HG03354 (cell line): Measurements from ENCODE around the gene RUNX1.

Source experiments
- ATAC-seq: cut with Tn5 transposase; IDR thresholded peaks from one replicate; pipeline ENCODE4 v1.9.1; 2021; ENCODE audit warnings: mild to moderate bottlenecking; ENCODE audit not compliant: unreplicated experiment, poor library complexity, severe bottlenecking

RUNX1 gene

GRCh38 chr21:34845521-34846451 is 203.3 kb downstream of the RUNX1 start:
- ATAC-seq: peak; percentile 93

- ATAC-seq: no peak
Observed at GRCh38 chr21:34844924-34845238, 204.2 kb downstream of the RUNX1 start.

- ATAC-seq: no peak
Observed at GRCh38 chr21:34844013-34844923, 204.8 kb downstream of the RUNX1 start.

- ATAC-seq: no peak
Observed at GRCh38 chr21:34843562-34843961, 205.5 kb downstream of the RUNX1 start.

GRCh38 chr21:34841154-34841553 is 207.9 kb downstream of the RUNX1 start:
- ATAC-seq: no peak

- ATAC-seq: no peak
Observed at GRCh38 chr21:34840693-34841092, 208.4 kb downstream of the RUNX1 start.

DNA sequence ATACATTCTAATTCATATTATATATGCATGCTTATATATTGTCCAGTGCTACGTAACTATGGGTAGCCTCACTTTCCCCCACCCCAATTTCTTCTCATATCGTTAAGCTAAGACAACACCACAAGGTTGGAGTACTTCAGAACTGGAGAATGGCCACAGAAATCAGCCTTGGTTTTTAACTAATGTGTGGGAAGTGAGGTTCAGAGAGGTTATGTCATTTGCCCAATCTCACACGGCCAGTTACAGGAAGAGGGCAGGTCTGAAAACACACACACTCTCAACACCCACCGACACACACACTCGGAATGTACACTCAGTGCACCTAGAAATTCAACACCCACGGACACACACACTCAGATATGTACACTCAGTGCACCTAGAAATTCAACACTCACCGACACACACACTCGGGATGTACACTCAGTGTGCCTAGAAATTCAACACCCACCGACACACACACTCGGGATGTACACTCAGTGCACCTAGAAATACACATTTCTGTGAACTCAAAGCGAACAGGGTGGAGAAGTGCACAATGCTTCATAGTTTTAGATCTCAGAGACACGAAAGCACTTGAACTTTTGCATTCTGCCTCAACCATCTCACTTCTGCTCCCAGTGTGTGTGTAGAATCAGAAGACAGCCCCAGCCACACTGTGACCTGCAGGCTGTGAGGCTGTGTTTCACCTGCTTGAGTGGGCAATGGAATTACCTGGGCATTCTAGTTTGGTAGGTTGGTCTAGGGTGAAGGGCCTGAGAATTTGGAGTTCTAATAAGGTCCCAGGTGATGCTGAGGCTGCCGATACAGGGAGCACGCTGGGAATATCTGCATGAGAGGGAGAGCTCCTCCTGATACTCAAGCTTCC is 209.9 kb downstream of the RUNX1 start:
- ATAC-seq: no peak

DNA sequence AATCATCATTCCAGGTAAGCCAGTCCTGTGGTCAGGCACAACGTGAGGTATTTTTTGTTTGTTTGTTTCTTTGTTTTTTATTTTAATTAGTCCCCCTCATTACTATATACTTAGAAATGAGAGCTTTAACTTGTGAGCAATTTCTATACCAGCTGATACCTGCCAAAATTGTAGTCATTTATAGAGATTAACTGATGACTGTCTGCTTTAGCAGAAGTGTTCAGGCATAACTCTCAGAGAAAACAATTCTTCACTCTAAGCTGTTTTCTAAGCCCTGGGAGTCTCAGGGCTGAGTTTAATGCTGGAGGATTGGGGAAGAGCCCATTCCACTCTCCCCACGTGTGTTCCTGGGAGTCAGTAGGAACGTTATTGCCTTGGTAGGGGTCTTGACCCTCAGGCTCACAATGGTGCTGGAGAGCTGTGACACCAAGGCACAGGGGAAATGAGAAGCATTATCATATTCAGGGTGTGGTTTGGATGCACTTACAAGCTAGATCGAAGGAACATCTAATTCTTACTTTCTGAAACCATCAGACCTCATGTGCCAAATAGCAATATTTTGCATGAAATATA is 212.1 kb downstream of the RUNX1 start:
- no peak for ATAC-seq

GRCh38 chr21:34836103-34836932 is 212.8 kb downstream of the RUNX1 start:
- ATAC-seq: no peak

- ATAC-seq: no peak
Observed at GRCh38 chr21:34835526-34835925, 213.6 kb downstream of the RUNX1 start.

- no peak for ATAC-seq
Observed at GRCh38 chr21:34834852-34835501, 214.1 kb downstream of the RUNX1 start.

DNA sequence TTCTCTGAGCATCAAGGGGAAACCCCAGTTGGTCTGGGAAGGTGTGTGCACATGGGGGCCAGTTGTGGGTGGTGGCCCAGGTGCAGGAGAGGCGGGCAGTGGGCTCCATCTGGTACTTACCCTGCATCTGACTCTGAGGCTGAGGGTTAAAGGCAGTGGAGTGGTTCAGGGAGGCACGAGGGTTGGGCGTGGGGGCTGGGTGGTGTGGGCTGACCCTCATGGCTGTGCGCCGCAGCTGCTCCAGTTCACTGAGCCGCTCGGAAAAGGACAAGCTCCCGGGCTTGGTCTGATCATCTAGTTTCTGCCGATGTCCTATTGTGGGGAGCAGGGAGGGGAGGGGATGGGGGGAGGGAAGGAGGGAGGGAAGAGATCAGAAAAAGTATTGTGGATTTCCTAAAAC is 214.8 kb downstream of the RUNX1 start:
- ATAC-seq: no peak

GRCh38 chr21:34833465-34833864 is 215.6 kb downstream of the RUNX1 start:
- no peak for ATAC-seq

DNA sequence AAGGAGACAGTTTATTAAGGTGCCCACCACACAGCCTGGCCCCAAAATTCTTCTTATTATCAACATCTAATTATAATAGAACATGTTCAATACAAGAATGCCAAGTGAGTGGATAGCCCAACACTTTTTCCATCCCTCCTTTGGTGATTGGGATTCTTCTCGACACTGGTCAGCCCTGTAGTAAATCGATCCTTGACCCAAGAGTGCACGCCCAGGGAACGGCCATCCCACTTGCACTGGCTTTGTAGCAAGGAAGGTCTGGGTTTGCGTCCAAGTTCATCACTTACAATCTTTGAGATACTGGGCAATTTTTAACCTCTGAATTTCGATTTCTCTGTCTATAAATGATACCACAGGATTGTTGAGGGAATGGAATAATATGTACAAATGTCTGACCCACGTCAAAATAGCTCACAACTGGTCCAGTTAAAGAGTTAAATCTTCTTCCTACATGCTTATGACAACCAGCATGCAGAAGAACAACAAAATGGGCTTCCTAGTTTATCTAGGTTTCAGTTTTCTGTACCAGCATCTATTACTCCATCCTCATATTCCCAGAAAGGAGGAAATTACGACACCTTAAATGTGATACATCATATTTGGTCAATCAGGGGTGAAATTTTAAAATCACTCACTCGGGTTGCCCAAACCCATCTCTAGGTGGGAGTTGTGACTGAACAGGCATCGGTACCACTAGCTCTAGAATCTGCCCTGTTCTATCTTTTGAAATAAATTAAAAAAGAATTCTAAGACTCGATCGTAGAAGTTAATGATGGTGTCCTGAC is 218.5 kb downstream of the RUNX1 start:
- no peak for ATAC-seq

GRCh38 chr21:34827445-34828235 is 221.5 kb downstream of the RUNX1 start:
- no peak for ATAC-seq

GRCh38 chr21:34826836-34827235 is 222.3 kb downstream of the RUNX1 start:
- no peak for ATAC-seq
